ELF-1 (cell line): ENCODE measurements around the gene LAMA3.

Experiments
- DNase-seq: peaks from one replicate; pipeline ENCODE4 v3.0.0-alpha.2; 2016; ENCODE audit warnings: low read depth, low spot score

The LAMA3 gene

DNA sequence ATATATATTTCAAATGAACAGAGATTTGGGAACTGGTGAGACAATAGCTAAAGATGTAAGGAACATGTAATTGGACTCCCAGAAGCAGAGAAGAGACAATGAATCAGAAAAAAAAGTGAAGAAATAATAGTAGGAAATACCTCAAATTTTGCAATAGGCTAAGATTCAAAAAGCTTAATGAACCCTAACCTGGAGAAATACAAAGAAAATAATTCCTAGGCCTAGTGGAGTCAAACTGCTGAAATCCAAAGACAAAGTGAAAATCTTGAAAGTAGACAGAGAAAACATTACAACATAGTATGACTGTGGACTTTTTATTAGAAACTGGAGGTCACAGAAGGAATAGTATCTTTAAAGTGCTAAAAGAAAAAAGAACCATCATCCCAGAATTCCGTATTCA is 76.7 kb downstream of the LAMA3 start:
- DNase-seq: no peak

DNA sequence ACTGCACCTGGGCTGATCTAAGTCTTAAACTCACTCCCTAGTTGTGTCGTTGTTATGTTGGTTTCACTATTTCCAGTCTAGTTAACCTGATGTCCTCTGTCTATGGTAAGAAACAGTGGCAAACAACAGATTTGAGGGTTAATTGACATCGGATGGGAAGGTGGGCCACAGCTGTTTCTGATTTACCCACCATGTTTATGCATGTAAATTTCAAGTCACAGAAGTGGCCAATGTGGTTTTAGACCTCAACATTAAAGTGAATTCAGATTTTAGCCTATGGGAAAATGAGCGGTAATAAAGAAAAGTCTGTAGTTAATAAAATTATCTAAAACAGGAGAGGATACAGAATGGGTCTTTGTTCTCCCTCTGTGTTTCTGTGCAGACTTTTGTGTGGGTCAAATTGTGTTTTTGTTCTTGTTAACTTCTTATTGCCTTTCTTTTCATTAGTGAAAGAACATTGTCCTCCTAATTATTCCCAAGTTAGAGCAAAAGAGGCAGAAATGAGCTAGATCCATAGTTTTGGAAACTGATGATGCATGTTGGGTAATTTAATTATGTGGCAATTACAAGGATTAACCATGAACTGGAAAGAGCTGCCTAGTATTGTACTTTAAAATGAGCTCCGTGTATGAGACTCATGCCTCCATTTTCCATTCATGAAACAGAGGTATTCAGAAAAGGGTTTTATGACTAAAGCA is 83.2 kb downstream of the LAMA3 start:
- DNase-seq: no peak

DNA sequence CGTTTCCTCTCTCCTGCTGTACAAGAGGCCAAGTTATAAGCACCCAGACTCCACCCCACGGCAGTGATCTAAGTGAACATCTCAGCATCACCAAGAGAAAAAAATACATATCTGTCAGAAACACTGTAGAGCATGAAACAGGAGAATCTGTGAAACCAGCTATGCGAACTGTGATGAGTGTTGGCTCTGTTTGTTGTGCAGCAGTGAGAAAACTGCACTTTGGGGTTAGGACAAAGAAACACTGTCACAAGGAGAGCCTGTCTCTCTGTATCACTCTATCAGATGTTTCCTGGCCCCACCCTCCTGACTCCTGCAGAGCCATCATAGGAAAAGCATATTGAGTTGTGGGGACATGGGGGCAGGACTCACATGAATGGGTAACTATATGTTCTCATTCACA is 87.1 kb downstream of the LAMA3 start:
- DNase-seq: no peak

DNA sequence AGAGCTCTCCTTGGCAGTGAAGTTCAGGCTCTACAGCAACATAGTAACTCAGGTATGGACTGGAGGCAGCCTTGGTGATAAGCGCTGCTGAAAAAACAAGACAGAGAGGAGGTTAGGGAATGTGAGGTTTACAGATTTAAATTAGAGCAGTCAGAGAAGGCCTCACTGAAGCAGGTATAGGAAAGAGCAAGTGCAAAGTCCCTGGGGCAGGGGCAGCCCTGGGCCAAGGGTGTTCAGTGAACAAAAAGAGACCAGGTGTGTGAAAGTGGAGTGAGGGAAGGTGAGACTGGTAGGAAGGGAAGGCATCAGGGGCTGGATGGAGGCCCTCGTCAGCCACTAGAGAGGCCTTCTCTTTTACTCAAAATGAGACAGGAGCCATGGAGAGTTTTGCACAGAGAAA is 89.6 kb downstream of the LAMA3 start:
- no peak for DNase-seq

DNA sequence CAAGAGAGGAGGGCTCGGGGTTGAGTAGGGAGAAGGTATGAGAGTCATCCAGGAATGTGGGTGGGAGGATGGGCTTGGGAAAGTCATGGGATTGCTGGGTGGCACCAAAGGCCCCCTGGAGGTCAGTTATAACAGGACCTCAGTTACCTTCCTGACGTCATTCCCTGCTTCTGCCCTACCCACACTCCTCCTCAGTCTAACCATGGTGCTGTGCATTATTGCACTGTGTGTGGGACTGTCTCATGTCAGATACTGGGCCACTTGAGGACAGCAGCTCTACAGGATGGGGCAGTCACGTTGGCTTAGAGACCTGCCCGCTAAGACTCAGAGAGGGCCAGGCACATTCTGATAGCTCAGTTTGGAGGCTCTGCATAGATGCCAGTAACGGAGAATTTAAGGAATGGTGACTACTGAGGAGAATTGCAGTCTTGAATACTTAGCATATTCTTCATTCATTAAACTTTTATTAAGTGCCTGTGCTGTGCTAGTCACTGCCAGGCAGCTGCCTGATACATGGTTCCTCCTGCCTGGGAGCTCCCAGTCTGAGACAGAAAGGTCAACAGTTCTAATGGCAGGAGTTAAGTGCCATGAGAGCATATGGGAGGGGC is 90.5 kb downstream of the LAMA3 start:
- peak; percentile 69 for DNase-seq

GRCh38 chr18:23784832-23785245 is 95.6 kb downstream of the LAMA3 start:
- DNase-seq: peak; percentile 46

DNA sequence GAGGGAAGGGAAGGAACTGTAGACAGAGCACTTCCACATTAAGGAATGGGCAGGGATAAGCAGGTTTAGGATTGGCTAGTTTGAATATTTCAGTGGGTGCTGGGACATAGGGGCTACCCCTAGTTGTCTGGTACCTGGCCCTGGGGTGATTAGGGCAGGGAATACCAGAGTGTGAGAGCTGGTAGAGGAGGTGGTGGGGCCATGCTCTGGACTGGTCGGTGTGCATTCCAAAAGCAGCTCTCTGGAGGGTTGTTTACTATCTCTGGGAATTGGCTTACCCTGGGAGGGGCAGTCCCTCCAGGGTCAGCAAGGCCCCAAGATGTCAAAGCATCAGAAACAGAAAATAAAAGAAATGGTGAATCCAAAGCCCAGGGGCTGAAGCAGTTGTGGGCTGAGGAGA is 103.8 kb downstream of the LAMA3 start:
- peak; percentile 77 for DNase-seq

- DNase-seq: peak; percentile 78
These were observed 105.0 kb downstream of the LAMA3 start for GRCh38 chr18:23793985-23794867.

- DNase-seq: no peak
These were observed 109.0 kb downstream of the LAMA3 start for GRCh38 chr18:23798249-23798648.

DNA sequence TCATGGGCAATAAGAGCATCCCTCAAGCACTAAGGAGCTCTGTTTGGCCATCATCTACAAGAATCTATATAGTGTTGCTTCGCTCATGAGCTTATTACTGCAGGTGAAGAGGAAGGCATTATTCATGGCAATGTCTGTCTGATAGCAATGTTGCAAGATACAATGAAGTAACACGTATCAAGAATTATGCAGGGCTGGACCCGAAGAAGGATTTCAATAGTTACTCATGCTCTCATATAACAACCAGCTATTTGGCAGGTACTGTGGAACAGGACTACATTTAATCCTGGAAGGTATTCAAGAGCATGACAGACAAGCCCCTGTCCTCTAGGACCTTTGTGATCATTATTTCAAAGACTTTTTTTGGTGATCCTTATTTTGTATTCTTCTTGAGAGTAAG is 109.6 kb downstream of the LAMA3 start:
- no peak for DNase-seq

GRCh38 chr18:23799540-23799939 is 110.3 kb downstream of the LAMA3 start:
- no peak for DNase-seq

- no peak for DNase-seq
These were observed 111.6 kb downstream of the LAMA3 start for GRCh38 chr18:23800902-23801301.

GRCh38 chr18:23802817-23803216 is 113.6 kb downstream of the LAMA3 start:
- no peak for DNase-seq

DNA sequence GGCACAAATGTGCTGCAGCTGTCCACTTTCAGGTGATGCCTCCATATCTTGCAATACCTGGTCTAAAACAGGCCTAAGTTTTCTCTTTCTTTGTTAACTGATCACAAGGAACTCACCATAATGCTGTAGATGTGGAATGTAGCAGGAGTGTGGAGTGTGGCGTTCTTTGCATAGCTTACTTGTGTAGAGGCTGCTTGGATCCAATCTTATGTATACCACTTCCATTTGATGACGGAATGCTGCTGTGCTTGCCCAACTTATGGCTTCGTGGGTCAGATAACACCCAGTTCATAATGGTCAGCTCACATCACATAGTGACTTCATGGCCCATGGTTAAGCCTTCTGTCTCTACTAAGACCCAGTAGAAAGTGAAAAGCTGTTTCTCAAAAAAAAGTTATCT is 114.5 kb downstream of the LAMA3 start:
- no peak for DNase-seq

- DNase-seq: no peak
These were observed 116.6 kb downstream of the LAMA3 start for GRCh38 chr18:23805898-23806297.

- no peak for DNase-seq
These were observed 120.2 kb downstream of the LAMA3 start for GRCh38 chr18:23809415-23809814.

GRCh38 chr18:23810396-23810795 is 121.1 kb downstream of the LAMA3 start:
- no peak for DNase-seq

DNA sequence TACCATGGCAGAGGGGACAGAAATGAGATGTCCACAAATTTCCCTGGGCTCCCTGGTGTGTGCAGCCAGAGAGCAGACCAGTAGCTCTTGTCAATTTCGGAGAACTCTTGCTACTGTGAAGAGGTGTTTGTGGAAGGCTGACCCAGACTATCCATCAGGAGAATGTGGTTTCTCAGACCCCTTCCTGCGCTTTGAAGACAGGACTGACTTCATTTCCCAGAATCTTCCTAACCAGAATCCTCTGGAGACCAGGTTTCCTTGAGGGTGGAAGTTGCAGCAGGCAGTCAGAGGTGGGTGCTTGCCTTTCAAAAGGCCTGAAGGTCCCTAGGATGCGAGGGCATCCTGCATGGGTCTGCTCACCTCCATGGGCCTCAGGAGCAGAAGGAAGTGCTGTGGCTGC is 121.9 kb downstream of the LAMA3 start:
- no peak for DNase-seq

DNA sequence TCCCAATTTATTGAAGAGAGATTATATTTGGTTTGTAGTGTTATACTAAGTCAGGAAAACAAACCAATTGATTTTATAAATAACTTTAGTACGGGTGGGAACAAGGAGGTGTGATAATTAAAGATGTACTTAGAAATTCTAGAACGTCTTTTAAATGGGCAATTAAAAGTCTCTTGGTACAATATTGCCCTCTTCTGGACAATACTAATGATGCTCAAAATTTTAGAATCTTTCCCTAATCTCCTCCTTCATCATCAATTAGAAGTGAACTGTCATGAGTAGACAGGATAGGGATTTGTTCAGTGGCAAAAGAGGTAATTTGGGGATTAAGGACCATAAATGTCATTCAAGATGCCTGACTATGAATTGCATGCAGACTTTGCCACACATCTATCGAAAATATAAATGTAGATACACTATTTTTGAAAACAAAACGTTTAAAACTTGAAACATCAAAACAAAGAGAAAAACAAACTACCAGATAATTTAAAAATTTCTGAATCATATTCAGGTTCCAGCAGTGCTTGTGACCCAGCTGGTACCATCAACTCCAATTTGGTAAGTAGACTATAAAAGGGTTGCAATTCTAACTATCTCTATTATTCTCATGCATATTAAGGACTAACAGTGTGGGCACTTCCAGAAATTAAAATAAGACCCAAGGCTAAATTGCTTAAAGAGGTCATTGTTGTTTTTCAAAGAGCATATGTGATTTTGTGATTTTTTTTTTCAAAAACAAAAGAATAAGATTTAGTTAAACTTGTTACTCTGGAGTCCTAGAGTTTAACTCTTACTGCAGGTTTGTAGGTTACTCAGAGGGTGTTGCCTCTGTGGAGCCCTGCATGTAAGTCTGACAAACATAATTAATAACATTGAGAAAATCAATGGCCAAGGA is 123.5 kb downstream of the LAMA3 start:
- DNase-seq: no peak

GRCh38 chr18:23814991-23815614 is 125.8 kb downstream of the LAMA3 start:
- no peak for DNase-seq

- DNase-seq: no peak
These were observed 126.8 kb downstream of the LAMA3 start for GRCh38 chr18:23816021-23816420.
